CD14-positive monocyte (primary cell): Measurements from ENCODE around the gene GRID2. TPM values are rescaled to one million over a fixed set of nuclear protein-coding genes. Genes with fewer than 3 reads are reported as not detected.

ENCODE experiments used
- DNase-seq, 3 donors: peaks; one replicate each; pipeline ENCODE4 v3.0.0-alpha.2; 2011 to 2022
- H2AFZ ChIP-seq: 2 replicates; pipeline ENCODE4 v1.6.0; 2012; ENCODE audit warnings: mild to moderate bottlenecking, low read depth, low read length, inconsistent platforms; ENCODE audit not compliant: insufficient read depth, poor library complexity, severe bottlenecking
- H3K27ac ChIP-seq, 2 donors: 1 replicate in 1 of 2; 2 replicates in 1 of 2; pipeline ENCODE4 v1.5.1; 2012 to 2013; ENCODE audit warnings: low read length in 2 of 2, control low read depth in 1 of 2, inconsistent platforms in 1 of 2, low read depth in 1 of 2, mild to moderate bottlenecking in 1 of 2
- H3K27me3 ChIP-seq, 2 donors: one replicate each; pipeline versions ENCODE4 v1.6.0 to v1.6.1; 2011 to 2013; ENCODE audit warnings: low read length in 2 of 2; ENCODE audit not compliant: control insufficient read depth in 2 of 2, insufficient read depth in 2 of 2
- H3K36me3 ChIP-seq, 2 donors: replicated peaks in 1 of 2; 1 replicate in 1 of 2; 2 replicates in 1 of 2; pipeline versions ENCODE4 v1.5.1 to v1.6.1; 2012 to 2013; ENCODE audit warnings: low read length in 2 of 2, control low read depth in 1 of 2, inconsistent platforms in 1 of 2, mild to moderate bottlenecking in 1 of 2; ENCODE audit not compliant: insufficient read depth in 2 of 2, control insufficient read depth in 1 of 2
- H3K4me1 ChIP-seq, 2 donors: 1 replicate in 1 of 2; 2 replicates in 1 of 2; pipeline versions ENCODE4 v1.5.1 to v1.6.1; 2012 to 2013; ENCODE audit warnings: low read length in 2 of 2, control low read depth in 1 of 2, inconsistent platforms in 1 of 2, mild to moderate bottlenecking in 1 of 2, moderate library complexity in 1 of 2; ENCODE audit not compliant: insufficient read depth in 2 of 2, control insufficient read depth in 1 of 2
- H3K4me2 ChIP-seq: replicated peaks from 2 replicates; pipeline ENCODE3; 2012; ENCODE audit warnings: low read length, moderate library complexity, mild to moderate bottlenecking; ENCODE audit not compliant: poor library complexity, severe bottlenecking; ENCODE audit errors: extremely low read depth
- H3K4me3 ChIP-seq, 3 experiments: fragments of 200-600 bp in 1 of 3; sonication (generic) in 1 of 3; replicated peaks in 1 of 3; 1 replicate in 2 of 3; 2 replicates in 1 of 3; pipeline ENCODE4 v1.5.1; 2011 to 2013; ENCODE audit warnings: low read length in 3 of 3, mild to moderate bottlenecking in 3 of 3, control low read depth in 2 of 3, low read depth in 2 of 3, inconsistent platforms in 1 of 3, moderate library complexity in 1 of 3
- H3K79me2 ChIP-seq: 2 replicates; pipeline ENCODE4 v1.6.0; 2012; ENCODE audit warnings: mild to moderate bottlenecking, control low read depth, inconsistent platforms, low read length, moderate library complexity; ENCODE audit not compliant: insufficient read depth
- H3K9ac ChIP-seq: 2 replicates; pipeline ENCODE4 v1.6.0; 2017; ENCODE audit warnings: low read length, mild to moderate bottlenecking; ENCODE audit not compliant: insufficient read depth, poor library complexity, severe bottlenecking
- H3K9me3 ChIP-seq, 2 donors: replicated peaks in 1 of 2; 1 replicate in 1 of 2; 2 replicates in 1 of 2; pipeline versions ENCODE4 v1.5.1 to v1.6.1; 2012 to 2013; ENCODE audit warnings: low read length in 2 of 2, control low read depth in 1 of 2; ENCODE audit not compliant: control insufficient read depth in 1 of 2, insufficient read depth in 1 of 2
- H4K20me1 ChIP-seq: 2 replicates; pipeline ENCODE4 v1.6.0; 2012; ENCODE audit warnings: mild to moderate bottlenecking, low read length, control low read depth, moderate library complexity; ENCODE audit not compliant: insufficient read depth
- H3K27ac Mint-ChIP-seq, 7 donors: one replicate each; pipeline ENCODE4 v1.8.0; 2020; ENCODE audit warnings: mild to moderate bottlenecking in 7 of 7, mixed read lengths in 7 of 7, moderate library complexity in 6 of 7, inconsistent platforms in 2 of 7
- H3K27me3 Mint-ChIP-seq, 3 donors: one replicate each; pipeline ENCODE4 v1.8.0; 2021 to 2022; ENCODE audit warnings: low read depth in 3 of 3, mild to moderate bottlenecking in 3 of 3, mixed read lengths in 3 of 3, moderate library complexity in 3 of 3, inconsistent platforms in 1 of 3
- H3K36me3 Mint-ChIP-seq, 2 donors: one replicate each; pipeline ENCODE4 v1.8.0; 2020; ENCODE audit warnings: mixed read lengths in 2 of 2, inconsistent platforms in 1 of 2, mild to moderate bottlenecking in 1 of 2
- H3K4me1 Mint-ChIP-seq: one replicate; pipeline ENCODE4 v1.8.0; 2020; ENCODE audit warnings: mild to moderate bottlenecking, mixed read lengths
- H3K4me3 Mint-ChIP-seq, 2 donors: one replicate each; pipeline ENCODE4 v1.8.0; 2020; ENCODE audit warnings: mild to moderate bottlenecking in 2 of 2, mixed read lengths in 2 of 2, moderate library complexity in 1 of 2
- H3K9me3 Mint-ChIP-seq, 7 donors: one replicate each; pipeline ENCODE4 v1.8.0; 2020 to 2022; ENCODE audit warnings: mixed read lengths in 7 of 7, mild to moderate bottlenecking in 6 of 7, moderate library complexity in 6 of 7, inconsistent platforms in 2 of 7
- CTCF ChIP-seq: fragments of 200-600 bp; IDR thresholded peaks from one replicate; pipeline ENCODE4 v1.8.0; 2022; ENCODE audit warnings: antibody characterized with exemption, mild to moderate bottlenecking
- WGBS: methylation state at CpG from one replicate; pipeline ENCODE4 v1.1.5; 2013; ENCODE audit warnings: missing lambda C conversion rate; ENCODE audit not compliant: insufficient coverage; 5-methylcytosine and 5-hydroxymethylcytosine counted together
- intact Hi-C, 2 donors: fragments of 100-400 bp; cut with micrococcal nuclease; formaldehyde crosslinking; loops; one replicate each; pipeline versions ENCODE4 v1.15.0 to v1.15.1; 2023
- polyA plus RNA-seq, 3 donors: library from polyadenylated mRNA; depleted of rRNA in 1 of 3; unstranded in 2 of 3; stranded (reverse) in 1 of 3; fragments of 300-500 nt in 2 of 3; fragments of >200 nt in 1 of 3; fragmentation: Illumina TruSeq in 2 of 3; gene quantifications; 1 replicate in 2 of 3; 2 replicates in 1 of 3; pipeline ENCODE4 v1.2.3, GENCODE V29; 2012 to 2021

GRID2 gene
- polyA plus RNA-seq, 3 donors: not detected

DNA sequence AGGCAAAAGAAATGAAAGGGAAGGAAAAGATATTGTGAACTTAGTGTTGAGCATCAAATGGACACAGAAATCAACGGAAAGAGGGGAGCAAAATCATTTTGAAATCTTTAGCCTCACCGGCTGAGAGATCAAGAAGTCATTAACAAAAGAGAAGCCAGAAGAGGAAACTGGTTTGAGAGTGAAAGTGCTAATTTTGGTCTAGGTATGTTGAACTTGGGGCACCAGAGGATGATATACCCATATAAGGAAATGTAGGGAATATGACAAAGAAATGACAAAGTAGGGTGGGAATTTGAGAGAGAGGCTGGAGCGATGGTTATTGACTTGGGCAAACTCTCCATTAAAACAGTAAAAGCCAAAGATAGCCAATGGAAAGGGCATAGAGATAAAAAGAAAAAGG, 1341.4 kb downstream of the GRID2 start:
- no peak for TF ChIP-seq CTCF

GRCh38 chr4:93646233-93646930, 1342.6 kb downstream of the GRID2 start:
- H3K79me2 ChIP-seq: no peaks in the 10 kb centered on the region
- intact Hi-C loops: no loop called here
- no peak for TF ChIP-seq CTCF
- no peak overlapping the region for H3K4me2 ChIP-seq
- H3K27ac ChIP-seq: no peak overlapping the region
- no peaks in the 10 kb centered on the region for H3K4me1 Mint-ChIP-seq
- no peaks in the 10 kb centered on the region for H3K4me1 ChIP-seq
- H3K9ac ChIP-seq: no peak overlapping the region
- no peaks in the 10 kb centered on the region for H3K27me3 ChIP-seq
- H3K9me3 Mint-ChIP-seq: peaks cover 0 to 4% (median 0%) of the 10 kb centered on the region in 7 donors
- H3K4me3 ChIP-seq: no peak overlapping the region
- no peak overlapping the region for H3K4me3 Mint-ChIP-seq
- no peaks in the 10 kb centered on the region for H4K20me1 ChIP-seq
- H3K36me3 Mint-ChIP-seq: no peaks in the 10 kb centered on the region
- no peaks in the 10 kb centered on the region for H3K36me3 ChIP-seq
- H3K9me3 ChIP-seq: peaks cover 0 to 3% of the 10 kb centered on the region in 2 donors
- H3K27me3 Mint-ChIP-seq: no peaks in the 10 kb centered on the region
- no peak for DNase-seq
- H2AFZ ChIP-seq: no peak overlapping the region
- H3K27ac Mint-ChIP-seq: no peak overlapping the region

More for the DNA sequence above, 1341.4 kb downstream of the GRID2 start:
- Histone ChIP-seq H3K9me3 (peaks cover 0 to 3% of the 10 kb centered on the region in 2 donors), H3K27me3 (no peaks in the 10 kb centered on the region), H3K4me1 (no peaks in the 10 kb centered on the region), H3K4me2 (no peak overlapping the region), H4K20me1 (no peaks in the 10 kb centered on the region), H3K79me2 (no peaks in the 10 kb centered on the region), H3K4me3 (no peak overlapping the region), H2AFZ (no peak overlapping the region), H3K36me3 (no peaks in the 10 kb centered on the region), H3K9ac (no peak overlapping the region), H3K27ac (no peak overlapping the region)
- Mint-ChIP-seq H3K4me3 (no peak overlapping the region), H3K27me3 (no peaks in the 10 kb centered on the region), H3K9me3 (peaks cover 0 to 4% (median 0%) of the 10 kb centered on the region in 7 donors), H3K4me1 (no peaks in the 10 kb centered on the region), H3K27ac (no peak overlapping the region), H3K36me3 (no peaks in the 10 kb centered on the region)
- intact Hi-C loops: no loop called here
- DNase-seq: no peak
- 75% methylated on average over 2 of the region's 3 CpGs for WGBS
